ENCODE measurements around the gene COBL. TPM values are rescaled to one million over a fixed set of nuclear protein-coding genes. Genes with fewer than 3 reads are reported as not detected.
A peak's percentile ranks its signal among the peaks of the same experiment; 100 is the strongest.

COBL gene
- total and polyA plus RNA-seq, 2 experiments from 2014 or later: 0.07 to 0.69 TPM

DNA sequence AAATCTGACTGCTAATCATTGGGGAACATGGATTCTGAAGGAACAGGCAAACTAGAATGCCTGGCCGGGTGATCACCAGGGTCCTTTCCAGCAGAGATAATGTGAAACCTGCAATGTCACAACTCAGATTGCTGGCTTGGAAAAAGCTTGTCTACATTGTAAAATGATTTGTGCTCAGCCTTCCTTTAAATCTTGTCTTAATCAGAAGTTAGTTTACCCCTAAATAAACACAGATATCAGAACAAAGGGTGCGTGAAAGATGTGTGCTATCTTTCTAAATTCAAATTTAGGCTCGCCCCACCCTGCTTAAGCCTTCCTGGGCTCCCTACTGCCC, 26.3 kb downstream of the COBL start:
- no peak for DNase-seq (ENCODE audit: low read depth in 1 of 2, low spot score in 1 of 2)
- no peaks in the 10 kb centered on the region for H3K27me3 ChIP-seq
- no peak overlapping the region for H3K27ac ChIP-seq
- H3K9me3 ChIP-seq (ENCODE audit: low read depth): no peaks in the 10 kb centered on the region
- H3K4me3 ChIP-seq: no peak overlapping the region
- TF ChIP-seq, protein P1, sequence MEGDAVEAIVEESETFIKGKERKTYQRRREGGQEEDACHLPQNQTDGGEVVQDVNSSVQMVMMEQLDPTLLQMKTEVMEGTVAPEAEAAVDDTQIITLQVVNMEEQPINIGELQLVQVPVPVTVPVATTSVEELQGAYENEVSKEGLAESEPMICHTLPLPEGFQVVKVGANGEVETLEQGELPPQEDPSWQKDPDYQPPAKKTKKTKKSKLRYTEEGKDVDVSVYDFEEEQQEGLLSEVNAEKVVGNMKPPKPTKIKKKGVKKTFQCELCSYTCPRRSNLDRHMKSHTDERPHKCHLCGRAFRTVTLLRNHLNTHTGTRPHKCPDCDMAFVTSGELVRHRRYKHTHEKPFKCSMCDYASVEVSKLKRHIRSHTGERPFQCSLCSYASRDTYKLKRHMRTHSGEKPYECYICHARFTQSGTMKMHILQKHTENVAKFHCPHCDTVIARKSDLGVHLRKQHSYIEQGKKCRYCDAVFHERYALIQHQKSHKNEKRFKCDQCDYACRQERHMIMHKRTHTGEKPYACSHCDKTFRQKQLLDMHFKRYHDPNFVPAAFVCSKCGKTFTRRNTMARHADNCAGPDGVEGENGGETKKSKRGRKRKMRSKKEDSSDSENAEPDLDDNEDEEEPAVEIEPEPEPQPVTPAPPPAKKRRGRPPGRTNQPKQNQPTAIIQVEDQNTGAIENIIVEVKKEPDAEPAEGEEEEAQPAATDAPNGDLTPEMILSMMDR (IDR thresholded peaks at IDR 0.05; ENCODE audit: low read depth, low read length): no peak
- H3K36me3 ChIP-seq: no peaks in the 10 kb centered on the region
- H3K4me1 ChIP-seq (ENCODE audit: low read depth): peaks cover 9% of the 10 kb centered on the region

DNA sequence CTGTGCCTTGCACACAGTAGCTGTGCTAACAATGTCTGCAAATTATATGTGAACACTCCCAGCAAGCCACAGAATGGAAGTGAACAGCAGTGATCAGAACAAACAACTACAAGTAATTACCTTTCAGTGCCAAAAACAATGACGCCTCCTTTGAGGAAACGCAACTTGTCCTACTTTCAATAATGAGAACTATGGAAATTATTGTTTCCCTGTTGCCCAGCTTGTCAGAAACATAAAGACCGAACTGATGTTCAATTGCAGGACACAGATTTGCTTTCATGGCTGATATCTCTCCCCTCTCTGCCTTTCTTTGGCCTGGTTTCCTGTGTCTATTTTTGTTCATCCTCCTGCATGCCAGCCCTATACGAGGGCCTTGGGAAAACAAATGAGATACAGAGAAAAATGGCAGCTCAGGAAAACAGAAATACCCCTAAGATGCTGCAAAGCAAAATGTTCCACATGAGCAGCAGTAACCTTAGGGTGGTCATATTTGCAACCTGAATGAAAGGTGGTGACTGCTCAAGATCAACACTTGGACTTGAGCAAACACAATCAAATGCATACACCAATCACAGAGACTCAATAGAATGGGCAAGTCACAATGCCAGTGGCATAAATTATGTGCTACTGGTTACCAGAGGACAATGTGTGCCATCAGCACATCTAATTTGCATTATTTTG, 26.8 kb downstream of the COBL start:
- no peaks in the 10 kb centered on the region for H3K9me3 ChIP-seq (ENCODE audit: low read depth)
- H3K27me3 ChIP-seq: no peaks in the 10 kb centered on the region
- no peak overlapping the region for H3K4me3 ChIP-seq
- TF ChIP-seq, protein P1 (IDR thresholded peaks at IDR 0.05; ENCODE audit: low read depth, low read length): no peak
- no peak for DNase-seq (ENCODE audit: low read depth in 1 of 2, low spot score in 1 of 2)
- H3K4me1 ChIP-seq (ENCODE audit: low read depth): peaks cover 9% of the 10 kb centered on the region
- H3K27ac ChIP-seq: peak overlapping the region; percentile 14
- no peaks in the 10 kb centered on the region for H3K36me3 ChIP-seq

DNA sequence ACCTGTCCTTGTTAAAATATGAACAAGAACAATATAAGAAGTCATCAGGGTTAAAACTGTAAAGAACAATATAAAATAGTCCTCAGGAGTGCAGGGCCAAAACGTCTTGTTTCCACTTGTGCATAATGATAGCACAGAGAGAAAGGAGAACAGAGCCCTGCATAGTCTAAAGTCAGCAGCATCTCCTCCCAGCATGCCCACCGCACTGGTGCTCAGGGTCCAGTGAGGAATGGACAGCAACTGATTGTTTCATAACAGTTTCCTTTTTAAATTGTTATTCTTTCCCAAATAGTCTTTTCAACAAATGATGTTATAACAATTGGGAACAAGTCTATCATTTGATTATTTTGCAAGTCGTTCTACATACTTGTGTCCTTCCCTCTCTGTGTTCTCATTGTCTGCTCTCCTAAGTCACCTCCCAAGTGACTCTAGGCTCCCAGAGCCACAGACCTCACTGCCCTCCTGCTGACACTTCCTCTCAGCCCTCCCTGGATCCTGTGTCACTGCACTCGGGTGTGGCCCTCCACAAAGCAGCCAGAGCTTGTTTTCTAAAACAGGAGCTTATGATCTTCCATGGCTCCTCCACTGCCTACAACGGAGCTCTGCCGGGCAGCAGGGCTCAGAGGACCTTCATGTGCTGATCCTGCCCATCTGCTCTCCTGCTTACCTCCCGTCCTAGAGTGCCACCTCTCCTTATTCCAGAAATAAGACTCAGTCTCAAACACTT, 27.6 kb downstream of the COBL start:
- no peak for DNase-seq (ENCODE audit: low read depth in 1 of 2, low spot score in 1 of 2)
- Histone ChIP-seq H3K4me3 (no peak overlapping the region), H3K4me1 (ENCODE audit: low read depth) (peaks cover 9% of the 10 kb centered on the region), H3K27me3 (no peaks in the 10 kb centered on the region), H3K36me3 (no peaks in the 10 kb centered on the region), H3K27ac (peak overlapping the region; percentile 14), H3K9me3 (ENCODE audit: low read depth) (no peaks in the 10 kb centered on the region)
- TF ChIP-seq, protein P1 (IDR thresholded peaks at IDR 0.05; ENCODE audit: low read depth, low read length): no peak

DNA sequence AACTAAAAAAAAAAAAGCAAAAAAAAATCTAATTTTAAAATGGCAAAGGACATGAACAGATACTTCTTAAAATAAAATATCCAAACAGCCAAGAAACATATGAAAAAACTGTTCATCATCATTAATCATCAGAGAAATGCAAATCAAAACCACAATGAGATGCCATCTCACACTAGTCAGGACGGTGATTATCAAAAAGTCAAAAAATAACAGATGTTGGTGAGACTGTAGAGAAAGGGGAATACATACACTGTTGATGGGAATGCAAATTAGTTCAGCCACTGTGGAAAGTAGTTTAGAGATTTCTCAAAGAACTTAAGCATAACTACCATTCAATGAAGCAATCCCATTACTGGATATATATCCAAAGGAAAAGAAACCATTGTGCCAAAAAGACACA, 30.2 kb downstream of the COBL start:
- H3K9me3 ChIP-seq (ENCODE audit: low read depth): no peaks in the 10 kb centered on the region
- TF ChIP-seq, protein P1 (IDR thresholded peaks at IDR 0.05; ENCODE audit: low read depth, low read length): no peak
- no peak overlapping the region for H3K4me3 ChIP-seq
- H3K36me3 ChIP-seq: no peaks in the 10 kb centered on the region
- no peaks in the 10 kb centered on the region for H3K27me3 ChIP-seq
- H3K27ac ChIP-seq: no peak overlapping the region
- no peak for DNase-seq (ENCODE audit: low read depth in 1 of 2, low spot score in 1 of 2)
- H3K4me1 ChIP-seq (ENCODE audit: low read depth): peaks cover 9% of the 10 kb centered on the region

DNA sequence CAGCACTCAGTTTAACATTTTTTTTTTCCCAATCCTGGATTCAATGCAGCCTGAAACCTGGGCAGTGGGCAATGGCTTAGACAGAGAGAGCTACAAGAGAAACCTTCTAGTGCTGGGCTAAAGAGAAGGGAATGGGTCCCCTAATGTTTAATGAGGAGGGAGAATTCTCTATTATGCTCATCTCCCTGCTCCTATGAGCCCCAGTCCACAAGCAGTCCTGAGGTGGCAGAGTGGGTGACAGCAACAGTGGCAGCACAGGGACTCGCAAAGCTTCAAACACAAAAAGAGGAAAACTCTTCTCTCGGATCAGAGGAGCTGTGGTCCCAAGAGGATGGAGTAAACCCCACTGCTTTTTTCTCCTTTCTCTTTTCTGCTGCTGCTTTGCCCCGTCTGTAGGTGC, 36.5 kb downstream of the COBL start:
- Histone ChIP-seq H3K27ac (no peak overlapping the region), H3K36me3 (no peaks in the 10 kb centered on the region), H3K4me3 (no peak overlapping the region), H3K4me1 (ENCODE audit: low read depth) (peaks cover 6% of the 10 kb centered on the region), H3K9me3 (ENCODE audit: low read depth) (no peaks in the 10 kb centered on the region), H3K27me3 (no peaks in the 10 kb centered on the region)
- DNase-seq (ENCODE audit: low read depth in 1 of 2, low spot score in 1 of 2): no peak
- TF ChIP-seq, protein P1 (IDR thresholded peaks at IDR 0.05; ENCODE audit: low read depth, low read length): no peak
